Activated CD4-positive, alpha-beta memory T cell treated with anti-CD3 and anti-CD28 coated beads, Interleukin-2, amount 10 ng/mL, durations not matched to agents 7 days and 5 days (primary cell): ENCODE results near the gene CCDC172. TPM values are rescaled to one million over a fixed set of nuclear protein-coding genes. Genes with fewer than 3 reads are reported as not detected.

Source experiments
- CTCF ChIA-PET: fragments of 350-600 bp; sonication (Branson Sonifier 250); formaldehyde crosslinking; loops from one replicate; lab custom pipeline; 2021; ENCODE audit warnings: antibody characterized with exemption, inconsistent platforms; lab: Charles Lee
- POLR2A ChIA-PET: fragments of 350-600 bp; sonication (Branson Sonifier 250); formaldehyde crosslinking; loops from one replicate; lab custom pipeline; 2021; ENCODE audit warnings: antibody characterized with exemption; lab: Charles Lee
- DNase-seq: peaks from one replicate; pipeline ENCODE4 v3.0.0-alpha.2; 2020
- H3K27ac Mint-ChIP-seq: one replicate; pipeline ENCODE4 v1.8.0; 2021; ENCODE audit warnings: mild to moderate bottlenecking, mixed read lengths
- H3K27me3 Mint-ChIP-seq: one replicate; pipeline ENCODE4 v1.8.0; 2021; ENCODE audit warnings: mixed read lengths
- H3K36me3 Mint-ChIP-seq: one replicate; pipeline ENCODE4 v1.8.0; 2021; ENCODE audit warnings: low read depth, mixed read lengths
- H3K4me1 Mint-ChIP-seq: one replicate; pipeline ENCODE4 v1.8.0; 2021; ENCODE audit warnings: mixed read lengths
- H3K4me3 Mint-ChIP-seq: one replicate; pipeline ENCODE4 v1.8.0; 2021; ENCODE audit warnings: mild to moderate bottlenecking, mixed read lengths
- H3K9me3 Mint-ChIP-seq: one replicate; pipeline ENCODE4 v1.8.0; 2021; ENCODE audit warnings: mixed read lengths
- total RNA-seq, 2 experiments: library from RNA; stranded (reverse); gene quantifications; one replicate each; pipeline ENCODE4 v1.2.3, GENCODE V29; 2021

Gene CCDC172
- total RNA-seq, 2 experiments from 2014 or later: not detected

- CTCF ChIA-PET: no interaction called here
- peaks cover 3% of the 10 kb centered on the region for H3K9me3 Mint-ChIP-seq
- no peak for DNase-seq
- POLR2A ChIA-PET: no interaction called here
- H3K4me1 Mint-ChIP-seq: no peaks in the 10 kb centered on the region
- H3K36me3 Mint-ChIP-seq: no peaks in the 10 kb centered on the region
- H3K4me3 Mint-ChIP-seq: no peak overlapping the region
- H3K27me3 Mint-ChIP-seq: no peaks in the 10 kb centered on the region
- no peak overlapping the region for H3K27ac Mint-ChIP-seq
Observed at GRCh38 chr10:116307455-116307854, 16.8 kb upstream of the CCDC172 start.

DNA sequence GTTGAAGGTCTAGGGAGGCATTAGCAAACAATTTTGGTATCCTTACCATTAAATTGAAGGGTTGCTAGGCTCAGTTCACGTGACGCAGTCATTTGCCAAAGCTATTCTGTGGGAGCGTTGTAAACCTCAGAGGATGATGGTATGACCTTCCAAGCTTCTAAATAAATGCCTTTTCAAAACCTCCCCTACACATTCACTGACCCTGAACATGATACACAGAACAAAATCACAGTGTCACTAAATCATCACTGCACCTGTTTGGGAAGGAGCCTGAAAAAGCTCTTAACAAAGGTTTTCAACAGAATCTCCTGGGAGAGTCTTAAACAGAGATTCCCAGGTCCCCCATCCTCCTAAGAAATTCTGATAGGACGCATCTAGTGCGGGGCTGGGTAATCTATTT lies 13.2 kb upstream of the CCDC172 start:
- Mint-ChIP-seq H3K36me3 (no peaks in the 10 kb centered on the region), H3K4me1 (no peaks in the 10 kb centered on the region), H3K4me3 (no peak overlapping the region), H3K9me3 (no peaks in the 10 kb centered on the region), H3K27me3 (no peaks in the 10 kb centered on the region), H3K27ac (no peak overlapping the region)
- ChIA-PET CTCF (no interaction called here), POLR2A (no interaction called here)
- no peak for DNase-seq

- no peaks in the 10 kb centered on the region for H3K27me3 Mint-ChIP-seq
- H3K4me1 Mint-ChIP-seq: no peaks in the 10 kb centered on the region
- H3K4me3 Mint-ChIP-seq: no peak overlapping the region
- CTCF ChIA-PET: no interaction called here
- H3K27ac Mint-ChIP-seq: no peak overlapping the region
- H3K36me3 Mint-ChIP-seq: no peaks in the 10 kb centered on the region
- no peak for DNase-seq
- H3K9me3 Mint-ChIP-seq: no peaks in the 10 kb centered on the region
- POLR2A ChIA-PET: no interaction called here
Observed at GRCh38 chr10:116311706-116312490, 12.3 kb upstream of the CCDC172 start.

- no peak for DNase-seq
- Mint-ChIP-seq H3K4me3 (no peak overlapping the region), H3K27me3 (no peaks in the 10 kb centered on the region), H3K4me1 (no peaks in the 10 kb centered on the region), H3K36me3 (no peaks in the 10 kb centered on the region), H3K27ac (no peak overlapping the region), H3K9me3 (no peaks in the 10 kb centered on the region)
- CTCF ChIA-PET: no interaction called here
- POLR2A ChIA-PET: no interaction called here
Observed at GRCh38 chr10:116312548-116312947, 11.7 kb upstream of the CCDC172 start.

- no peak overlapping the region for H3K4me3 Mint-ChIP-seq
- no peaks in the 10 kb centered on the region for H3K9me3 Mint-ChIP-seq
- no peak overlapping the region for H3K27ac Mint-ChIP-seq
- H3K4me1 Mint-ChIP-seq: no peaks in the 10 kb centered on the region
- no peak for DNase-seq
- ChIA-PET POLR2A (no interaction called here), CTCF (no interaction called here)
- H3K27me3 Mint-ChIP-seq: no peaks in the 10 kb centered on the region
- no peaks in the 10 kb centered on the region for H3K36me3 Mint-ChIP-seq
Observed at GRCh38 chr10:116316503-116316902, 7.7 kb upstream of the CCDC172 start.

DNA sequence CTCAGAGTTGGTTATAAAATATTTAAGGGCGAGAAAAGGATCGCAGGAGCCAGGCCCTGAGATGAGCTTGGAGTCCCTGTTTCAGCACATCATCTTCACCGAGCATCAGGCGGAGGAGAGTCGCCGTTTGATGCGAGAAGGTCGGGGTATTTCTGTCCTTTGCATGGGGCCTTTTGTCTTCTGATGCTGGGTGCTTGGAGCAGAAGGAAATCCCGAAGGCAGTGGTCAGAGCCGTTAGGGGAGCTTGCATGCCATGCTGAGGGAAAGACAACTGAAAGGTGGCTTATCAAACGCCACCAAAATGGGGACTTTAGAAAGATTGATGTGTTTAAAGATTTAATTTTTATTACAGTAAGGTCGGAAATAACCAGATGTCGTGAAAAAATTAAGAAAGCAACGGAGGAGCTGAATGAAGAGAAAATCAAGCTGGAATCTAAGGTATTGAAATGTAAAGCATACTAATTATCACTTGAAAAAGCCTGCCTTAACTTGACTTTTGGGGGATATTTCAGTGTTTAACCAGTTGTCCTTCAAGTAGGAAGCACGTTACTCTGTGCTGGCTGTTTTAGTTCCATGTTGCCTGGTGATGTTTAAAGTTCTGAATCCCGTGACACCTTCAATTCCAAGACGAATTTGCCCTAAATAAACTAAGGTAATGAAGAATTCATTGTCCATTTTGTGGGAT lies 845 bp downstream of the CCDC172 start:
- Mint-ChIP-seq H3K36me3 (no peaks in the 10 kb centered on the region), H3K4me1 (no peaks in the 10 kb centered on the region), H3K4me3 (no peak overlapping the region), H3K27ac (no peak overlapping the region), H3K9me3 (no peaks in the 10 kb centered on the region), H3K27me3 (no peaks in the 10 kb centered on the region)
- POLR2A ChIA-PET: no interaction called here
- no peak for DNase-seq
- CTCF ChIA-PET: no interaction called here

GRCh38 chr10:116325987-116326386 lies 1.7 kb downstream of the CCDC172 start:
- no peak overlapping the region for H3K4me3 Mint-ChIP-seq
- no peaks in the 10 kb centered on the region for H3K27me3 Mint-ChIP-seq
- no peaks in the 10 kb centered on the region for H3K9me3 Mint-ChIP-seq
- no peak for DNase-seq
- H3K36me3 Mint-ChIP-seq: no peaks in the 10 kb centered on the region
- ChIA-PET POLR2A (no interaction called here), CTCF (no interaction called here)
- H3K27ac Mint-ChIP-seq: no peak overlapping the region
- H3K4me1 Mint-ChIP-seq: no peaks in the 10 kb centered on the region

DNA sequence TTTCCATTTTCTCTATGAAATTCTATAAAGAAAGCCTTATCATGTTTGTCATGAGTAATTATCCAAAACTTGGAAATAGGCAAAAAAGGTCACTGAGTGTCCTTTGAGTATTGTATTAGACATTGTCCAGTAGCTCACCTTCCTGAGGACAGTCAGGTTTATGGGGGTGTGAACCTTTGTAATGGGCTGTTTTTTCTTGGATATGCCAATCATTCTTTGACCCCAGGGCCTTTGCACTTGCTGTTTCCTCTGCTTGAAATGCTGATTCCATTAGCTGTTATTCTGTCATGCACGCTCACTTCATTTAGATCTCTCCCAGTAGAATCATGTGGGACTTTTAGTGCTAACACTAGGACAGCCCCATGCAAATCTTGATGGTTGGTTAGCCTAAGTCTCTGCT lies 4.9 kb downstream of the CCDC172 start:
- no peak overlapping the region for H3K4me3 Mint-ChIP-seq
- POLR2A ChIA-PET: no interaction called here

GRCh38 chr10:116331815-116332214 lies 7.6 kb downstream of the CCDC172 start:
- H3K27me3 Mint-ChIP-seq: no peaks in the 10 kb centered on the region
- CTCF ChIA-PET: no interaction called here

More for the DNA sequence above, 4.9 kb downstream of the CCDC172 start:
- H3K36me3 Mint-ChIP-seq: no peaks in the 10 kb centered on the region
- no peaks in the 10 kb centered on the region for H3K9me3 Mint-ChIP-seq
- H3K27me3 Mint-ChIP-seq: no peaks in the 10 kb centered on the region
- no peaks in the 10 kb centered on the region for H3K4me1 Mint-ChIP-seq
- DNase-seq: no peak
- no peak overlapping the region for H3K27ac Mint-ChIP-seq
- CTCF ChIA-PET: no interaction called here

GRCh38 chr10:116336866-116337265 lies 12.6 kb downstream of the CCDC172 start:
- H3K4me1 Mint-ChIP-seq: no peaks in the 10 kb centered on the region
- no peak for DNase-seq
- H3K9me3 Mint-ChIP-seq: no peaks in the 10 kb centered on the region
- H3K27ac Mint-ChIP-seq: no peak overlapping the region
- no peaks in the 10 kb centered on the region for H3K27me3 Mint-ChIP-seq
- ChIA-PET CTCF (no interaction called here), POLR2A (no interaction called here)
- no peaks in the 10 kb centered on the region for H3K36me3 Mint-ChIP-seq
- H3K4me3 Mint-ChIP-seq: no peak overlapping the region

More at GRCh38 chr10:116331815-116332214, 7.6 kb downstream of the CCDC172 start:
- Mint-ChIP-seq H3K27ac (no peak overlapping the region), H3K9me3 (no peaks in the 10 kb centered on the region), H3K4me1 (no peaks in the 10 kb centered on the region), H3K36me3 (no peaks in the 10 kb centered on the region), H3K4me3 (no peak overlapping the region)
- POLR2A ChIA-PET: no interaction called here
- no peak for DNase-seq

GRCh38 chr10:116352125-116352524 lies 27.9 kb downstream of the CCDC172 start:
- CTCF ChIA-PET: no interaction called here
- Mint-ChIP-seq H3K4me1 (no peaks in the 10 kb centered on the region), H3K27ac (no peak overlapping the region), H3K9me3 (peaks cover 3% of the 10 kb centered on the region), H3K36me3 (no peaks in the 10 kb centered on the region), H3K4me3 (no peak overlapping the region), H3K27me3 (no peaks in the 10 kb centered on the region)
- DNase-seq: no peak
- POLR2A ChIA-PET: no interaction called here

DNA sequence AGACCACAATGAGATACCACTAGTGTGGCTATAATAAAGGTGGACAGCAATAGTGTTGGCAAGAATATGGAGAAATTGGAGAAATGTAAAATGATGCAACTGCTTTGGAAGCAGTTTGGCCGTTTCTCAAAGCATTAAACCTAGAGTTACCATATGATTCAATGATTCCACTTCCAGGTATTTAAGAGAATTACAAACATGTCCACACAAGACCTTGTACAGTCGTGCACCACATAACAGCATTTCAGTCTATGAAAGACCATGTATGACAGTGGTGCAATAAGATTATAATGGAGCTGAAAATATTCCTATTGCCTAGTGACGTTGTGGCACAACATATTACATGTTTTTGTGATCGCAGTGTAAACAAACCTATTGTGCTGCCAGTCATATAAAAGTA lies 29.6 kb downstream of the CCDC172 start:
- Mint-ChIP-seq H3K4me1 (no peaks in the 10 kb centered on the region), H3K9me3 (peaks cover 3% of the 10 kb centered on the region), H3K4me3 (no peak overlapping the region), H3K27me3 (no peaks in the 10 kb centered on the region), H3K27ac (no peak overlapping the region), H3K36me3 (no peaks in the 10 kb centered on the region)
- POLR2A ChIA-PET: no interaction called here
- no peak for DNase-seq
- CTCF ChIA-PET: no interaction called here

DNA sequence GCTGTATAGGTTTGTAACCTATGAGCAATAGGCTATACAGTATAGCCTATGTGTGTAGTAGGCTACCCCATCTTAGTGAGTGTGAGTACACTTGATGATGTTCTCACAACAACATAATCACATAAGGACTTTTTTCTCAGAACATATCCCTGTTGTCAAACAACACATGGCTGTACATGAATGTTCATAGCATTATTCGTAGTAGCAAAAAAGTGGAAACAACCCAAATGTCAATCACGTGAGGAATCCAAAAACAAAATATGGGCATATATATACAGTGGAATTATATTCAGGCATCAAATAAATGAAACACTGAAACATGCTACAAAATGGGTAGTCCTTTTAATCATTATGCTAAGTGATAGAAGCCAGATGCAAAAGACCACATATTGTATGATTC lies 31.1 kb downstream of the CCDC172 start:
- Mint-ChIP-seq H3K27ac (no peak overlapping the region), H3K27me3 (no peaks in the 10 kb centered on the region), H3K4me3 (no peak overlapping the region), H3K4me1 (no peaks in the 10 kb centered on the region), H3K36me3 (no peaks in the 10 kb centered on the region), H3K9me3 (peaks cover 3% of the 10 kb centered on the region)
- DNase-seq: no peak
- CTCF ChIA-PET: no interaction called here
- POLR2A ChIA-PET: no interaction called here

GRCh38 chr10:116356833-116357232 lies 32.6 kb downstream of the CCDC172 start:
- no peak overlapping the region for H3K27ac Mint-ChIP-seq
- no peak overlapping the region for H3K4me3 Mint-ChIP-seq
- no peaks in the 10 kb centered on the region for H3K36me3 Mint-ChIP-seq
- no peaks in the 10 kb centered on the region for H3K4me1 Mint-ChIP-seq
- POLR2A ChIA-PET: no interaction called here
- no peak for DNase-seq
- H3K27me3 Mint-ChIP-seq: no peaks in the 10 kb centered on the region
- H3K9me3 Mint-ChIP-seq: peaks cover under 1% of the 10 kb centered on the region
- CTCF ChIA-PET: no interaction called here
